A673 (cell line): Measurements from ENCODE around the gene NQO1.

Experiments
- EZH2 ChIP-seq: fragments of 200-600 bp; sonication (generic); IDR thresholded peaks from 2 replicates; pipeline ENCODE4 v1.6.1; 2017; ENCODE audit warnings: borderline replicate concordance, low read depth, mild to moderate bottlenecking, mixed read lengths, antibody characterized with exemption, low read length; ENCODE audit not compliant: poor library complexity, severe bottlenecking
- TF ChIP-seq, protein P1 (sequence below): fragments of 300-800, 200-600 bp; sonication (generic); conservative IDR thresholded peaks from 2 replicates; pipeline ENCODE4 v1.5.1; 2017; ENCODE audit warnings: low read depth, mild to moderate bottlenecking, antibody characterized with exemption, low read length, moderate library complexity, mixed read lengths

DNA sequence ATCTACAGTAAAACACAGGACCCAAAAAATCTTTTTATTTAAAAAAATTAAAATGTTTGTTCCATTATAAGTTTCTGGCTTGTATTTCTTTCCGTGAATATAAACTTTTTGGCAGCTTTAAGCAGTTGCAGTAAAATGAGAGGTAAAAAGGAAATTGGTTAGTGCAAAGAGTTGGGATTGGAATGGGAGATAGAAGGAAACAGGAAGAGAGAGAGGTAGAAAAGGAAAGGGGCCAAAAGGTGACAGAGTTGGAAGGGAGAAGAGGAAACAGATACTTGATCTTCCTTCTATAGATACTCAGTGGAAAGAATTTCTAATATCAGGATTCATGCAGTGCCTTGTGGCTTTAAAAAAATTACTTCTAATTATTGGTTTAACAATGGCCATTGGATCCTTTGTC is 63.5 kb downstream of the NQO1 start:
- TF ChIP-seq, protein P1, sequence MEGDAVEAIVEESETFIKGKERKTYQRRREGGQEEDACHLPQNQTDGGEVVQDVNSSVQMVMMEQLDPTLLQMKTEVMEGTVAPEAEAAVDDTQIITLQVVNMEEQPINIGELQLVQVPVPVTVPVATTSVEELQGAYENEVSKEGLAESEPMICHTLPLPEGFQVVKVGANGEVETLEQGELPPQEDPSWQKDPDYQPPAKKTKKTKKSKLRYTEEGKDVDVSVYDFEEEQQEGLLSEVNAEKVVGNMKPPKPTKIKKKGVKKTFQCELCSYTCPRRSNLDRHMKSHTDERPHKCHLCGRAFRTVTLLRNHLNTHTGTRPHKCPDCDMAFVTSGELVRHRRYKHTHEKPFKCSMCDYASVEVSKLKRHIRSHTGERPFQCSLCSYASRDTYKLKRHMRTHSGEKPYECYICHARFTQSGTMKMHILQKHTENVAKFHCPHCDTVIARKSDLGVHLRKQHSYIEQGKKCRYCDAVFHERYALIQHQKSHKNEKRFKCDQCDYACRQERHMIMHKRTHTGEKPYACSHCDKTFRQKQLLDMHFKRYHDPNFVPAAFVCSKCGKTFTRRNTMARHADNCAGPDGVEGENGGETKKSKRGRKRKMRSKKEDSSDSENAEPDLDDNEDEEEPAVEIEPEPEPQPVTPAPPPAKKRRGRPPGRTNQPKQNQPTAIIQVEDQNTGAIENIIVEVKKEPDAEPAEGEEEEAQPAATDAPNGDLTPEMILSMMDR = no peak
- TF ChIP-seq EZH2 = no peak
